DMS79 (cell line): ENCODE data around the gene SLC25A21.

Experiments used
- DNase-seq: peaks from one replicate; lab custom pipeline; 2025; lab: John Stamatoyannopoulos, UW

SLC25A21 gene

GRCh38 chr14:36767603-36768281 lies 404.7 kb downstream of the SLC25A21 start:
- DNase-seq, result peak; percentile 97

- no peak for DNase-seq
These were observed 405.4 kb downstream of the SLC25A21 start for GRCh38 chr14:36766974-36767373.

- peak; percentile 100 for DNase-seq
These were observed 414.4 kb downstream of the SLC25A21 start for GRCh38 chr14:36757734-36758601.

GRCh38 chr14:36756226-36756625 lies 416.2 kb downstream of the SLC25A21 start:
- peak; percentile 100 for DNase-seq

GRCh38 chr14:36755756-36756155 lies 416.6 kb downstream of the SLC25A21 start:
- DNase-seq, result peak; percentile 100

- no peak for DNase-seq
These were observed 420.5 kb downstream of the SLC25A21 start for GRCh38 chr14:36751920-36752319.

- DNase-seq, result no peak
These were observed 421.3 kb downstream of the SLC25A21 start for GRCh38 chr14:36751106-36751505.

- DNase-seq, result no peak
These were observed 422.2 kb downstream of the SLC25A21 start for GRCh38 chr14:36750244-36750643.

GRCh38 chr14:36748610-36749213 lies 423.7 kb downstream of the SLC25A21 start:
- no peak for DNase-seq

GRCh38 chr14:36747411-36748184 lies 424.8 kb downstream of the SLC25A21 start:
- no peak for DNase-seq

GRCh38 chr14:36746872-36747271 lies 425.5 kb downstream of the SLC25A21 start:
- no peak for DNase-seq

- DNase-seq, result no peak
These were observed 430.5 kb downstream of the SLC25A21 start for GRCh38 chr14:36741858-36742257.

GRCh38 chr14:36738269-36738668 lies 434.1 kb downstream of the SLC25A21 start:
- DNase-seq, result no peak

- DNase-seq, result no peak
These were observed 446.3 kb downstream of the SLC25A21 start for GRCh38 chr14:36726128-36726527.

GRCh38 chr14:36724162-36724561 lies 448.2 kb downstream of the SLC25A21 start:
- no peak for DNase-seq

GRCh38 chr14:36723530-36723929 lies 448.9 kb downstream of the SLC25A21 start:
- DNase-seq, result no peak

- no peak for DNase-seq
These were observed 450.5 kb downstream of the SLC25A21 start for GRCh38 chr14:36721877-36722276.

GRCh38 chr14:36720657-36721056 lies 451.7 kb downstream of the SLC25A21 start:
- no peak for DNase-seq

- no peak for DNase-seq
These were observed 452.6 kb downstream of the SLC25A21 start for GRCh38 chr14:36719823-36720222.

- no peak for DNase-seq
These were observed 454.2 kb downstream of the SLC25A21 start for GRCh38 chr14:36718216-36718615.

- no peak for DNase-seq
These were observed 455.0 kb downstream of the SLC25A21 start for GRCh38 chr14:36717363-36717762.

- no peak for DNase-seq
These were observed 455.7 kb downstream of the SLC25A21 start for GRCh38 chr14:36716614-36717184.
